Kidney epithelial cell (primary cell): ENCODE data around the gene CD8B. TPM values are rescaled to one million over a fixed set of nuclear protein-coding genes. Genes with fewer than 3 reads are reported as not detected.

Source experiments
- DNase-seq: peaks from one replicate; pipeline ENCODE4 v3.0.0-alpha.2; 2010; ENCODE audit warnings: low read depth
- H3K27me3 ChIP-seq: 2 replicates; pipeline ENCODE4 v1.6.0; 2011; ENCODE audit warnings: low read length; ENCODE audit not compliant: control insufficient read depth, insufficient read depth
- H3K36me3 ChIP-seq: 2 replicates; pipeline ENCODE4 v1.5.1; 2011; ENCODE audit warnings: low read length; ENCODE audit not compliant: control insufficient read depth, insufficient read depth
- H3K4me3 ChIP-seq: 2 replicates; pipeline ENCODE4 v1.5.1; 2011; ENCODE audit warnings: low read depth, mild to moderate bottlenecking, control low read depth, low read length
- CTCF ChIP-seq: IDR thresholded peaks from 2 replicates; pipeline ENCODE4 v1.5.1; 2011; ENCODE audit warnings: mild to moderate bottlenecking, moderate library complexity, low read length, control low read depth, inconsistent platforms; ENCODE audit not compliant: insufficient read depth, poor library complexity, severe bottlenecking
- total RNA-seq: library from RNA; depleted of rRNA; stranded (reverse); fragments of >200 nt; gene quantifications from 2 replicates; pipeline ENCODE4 v1.2.3, GENCODE V29; 2015

The CD8B gene
- total RNA-seq, 1 donor from 2014 or later: 2.0 TPM

GRCh38 chr2:86809481-86810121, 52.1 kb downstream of the CD8B start:
- no peak for TF ChIP-seq CTCF
- peaks cover 11% of the 10 kb centered on the region for H3K27me3 ChIP-seq
- no peaks in the 10 kb centered on the region for H3K36me3 ChIP-seq
- DNase-seq: no peak
- H3K4me3 ChIP-seq: no peak overlapping the region

- peak; percentile 89 for TF ChIP-seq CTCF
- no peak for DNase-seq
- Histone ChIP-seq H3K27me3 (peaks cover 11% of the 10 kb centered on the region), H3K36me3 (no peaks in the 10 kb centered on the region), H3K4me3 (peak overlapping the region; percentile 52)
Observed at GRCh38 chr2:86808315-86809161, 53.1 kb downstream of the CD8B start.

GRCh38 chr2:86807468-86808275, 54.0 kb downstream of the CD8B start:
- Histone ChIP-seq H3K36me3 (no peaks in the 10 kb centered on the region), H3K27me3 (peaks cover 11% of the 10 kb centered on the region), H3K4me3 (peak overlapping the region; percentile 52)
- DNase-seq: no peak
- TF ChIP-seq CTCF: no peak

GRCh38 chr2:86807133-86807467, 54.6 kb downstream of the CD8B start:
- TF ChIP-seq CTCF: no peak
- Histone ChIP-seq H3K36me3 (no peaks in the 10 kb centered on the region), H3K27me3 (peaks cover 11% of the 10 kb centered on the region), H3K4me3 (peak overlapping the region; percentile 52)
- DNase-seq: no peak

GRCh38 chr2:86806059-86806857, 55.4 kb downstream of the CD8B start:
- TF ChIP-seq CTCF: no peak
- H3K4me3 ChIP-seq: no peak overlapping the region
- H3K27me3 ChIP-seq: peaks cover 11% of the 10 kb centered on the region
- H3K36me3 ChIP-seq: no peaks in the 10 kb centered on the region
- no peak for DNase-seq
